H9 (cell line): Measurements from ENCODE around the gene ATP6V1G2. TPM values are rescaled to one million over a fixed set of nuclear protein-coding genes. Genes with fewer than 3 reads are reported as not detected.

ENCODE experiments used
- DNase-seq: peaks from one replicate; pipeline ENCODE4 v3.0.0-alpha.2; 2017
- H2AFZ ChIP-seq: one replicate; pipeline ENCODE4 v1.6.1; 2013; ENCODE audit warnings: mild to moderate bottlenecking, low read length, control low read depth, moderate library complexity
- H2AK5ac ChIP-seq: 2 replicates; pipeline ENCODE4 v1.6.1; 2013; ENCODE audit warnings: low read length, control low read depth, mixed read lengths; ENCODE audit not compliant: insufficient read length
- H2BK120ac ChIP-seq: one replicate; pipeline ENCODE4 v1.6.1; 2013; ENCODE audit warnings: low read depth, mild to moderate bottlenecking, low read length, control low read depth, inconsistent platforms; ENCODE audit not compliant: poor library complexity, severe bottlenecking
- H2BK12ac ChIP-seq: 2 replicates; pipeline ENCODE4 v1.6.1; 2013; ENCODE audit warnings: low read length, control low read depth, mixed read lengths, low read depth; ENCODE audit not compliant: insufficient read length
- H2BK15ac ChIP-seq: 2 replicates; pipeline ENCODE4 v1.6.1; 2013; ENCODE audit warnings: low read depth, low read length, control low read depth
- H2BK20ac ChIP-seq: one replicate; pipeline ENCODE4 v1.6.1; 2013; ENCODE audit warnings: low read depth, mild to moderate bottlenecking, low read length, control low read depth, inconsistent platforms; ENCODE audit not compliant: poor library complexity, severe bottlenecking
- H2BK5ac ChIP-seq: 2 replicates; pipeline ENCODE4 v1.6.1; 2013; ENCODE audit warnings: low read length, control low read depth, mixed read lengths; ENCODE audit not compliant: insufficient read length
- H3K14ac ChIP-seq: 2 replicates; pipeline ENCODE4 v1.6.1; 2013; ENCODE audit warnings: low read length, control low read depth; ENCODE audit not compliant: insufficient read depth
- H3K18ac ChIP-seq: 2 replicates; pipeline ENCODE4 v1.6.1; 2013; ENCODE audit warnings: low read depth, mild to moderate bottlenecking, mixed read lengths, low read length, control low read depth; ENCODE audit not compliant: insufficient read length
- H3K23ac ChIP-seq: 2 replicates; pipeline ENCODE4 v1.6.1; 2013; ENCODE audit warnings: low read length, control low read depth, mixed read lengths, low read depth; ENCODE audit not compliant: insufficient read length
- H3K23me2 ChIP-seq: 2 replicates; pipeline ENCODE4 v1.6.1; 2013; ENCODE audit warnings: low read depth, mild to moderate bottlenecking, mixed read lengths, low read length, control low read depth; ENCODE audit not compliant: insufficient read length, poor library complexity, severe bottlenecking
- H3K27ac ChIP-seq: 2 replicates; pipeline ENCODE4 v1.5.1; 2013; ENCODE audit warnings: low read length, control low read depth, mixed read lengths, low read depth; ENCODE audit not compliant: insufficient read length
- H3K27me3 ChIP-seq: 2 replicates; pipeline ENCODE4 v1.6.1; 2013; ENCODE audit warnings: low read length, control low read depth, inconsistent platforms; ENCODE audit not compliant: insufficient read depth
- H3K4ac ChIP-seq: 2 replicates; pipeline ENCODE4 v1.6.1; 2013; ENCODE audit warnings: low read depth, mild to moderate bottlenecking, control low read depth, inconsistent platforms, low read length, moderate library complexity
- H3K4me1 ChIP-seq: 2 replicates; pipeline ENCODE4 v1.6.1; 2013; ENCODE audit warnings: low read length, control low read depth, inconsistent platforms; ENCODE audit not compliant: insufficient read depth
- H3K4me2 ChIP-seq: 2 replicates; pipeline ENCODE4 v1.6.1; 2013; ENCODE audit warnings: low read length, control low read depth, mixed read lengths; ENCODE audit not compliant: insufficient read length, insufficient read depth
- H3K56ac ChIP-seq: 2 replicates; pipeline ENCODE4 v1.6.1; 2013; ENCODE audit warnings: low read depth, mild to moderate bottlenecking, mixed read lengths, low read length, control low read depth; ENCODE audit not compliant: insufficient read length
- H3K79me1 ChIP-seq: 2 replicates; pipeline ENCODE4 v1.6.1; 2013; ENCODE audit warnings: low read depth, mild to moderate bottlenecking, moderate library complexity, low read length, control low read depth, inconsistent platforms; ENCODE audit not compliant: insufficient read depth, poor library complexity, severe bottlenecking
- H3K79me2 ChIP-seq: 2 replicates; pipeline ENCODE4 v1.6.1; 2013; ENCODE audit warnings: low read length, control low read depth, inconsistent platforms; ENCODE audit not compliant: insufficient read depth
- H3K9ac ChIP-seq: 2 replicates; pipeline ENCODE4 v1.6.1; 2013; ENCODE audit warnings: low read length, control low read depth, mixed read lengths; ENCODE audit not compliant: insufficient read length; ENCODE audit errors: extremely low read depth
- H3K9me3 ChIP-seq: one replicate; pipeline ENCODE4 v1.6.1; 2013; ENCODE audit warnings: low read depth, low read length, inconsistent platforms; ENCODE audit not compliant: control insufficient read depth
- H3T11ph ChIP-seq: one replicate; pipeline ENCODE4 v1.6.1; 2013; ENCODE audit warnings: mild to moderate bottlenecking, low read length, control low read depth, inconsistent platforms
- H4K20me1 ChIP-seq: one replicate; pipeline ENCODE4 v1.6.1; 2013; ENCODE audit not compliant: control insufficient read depth, insufficient read length, insufficient read depth
- H4K5ac ChIP-seq: 2 replicates; pipeline ENCODE4 v1.6.1; 2013; ENCODE audit warnings: low read depth, mild to moderate bottlenecking, mixed read lengths, low read length, control low read depth; ENCODE audit not compliant: insufficient read length
- H4K8ac ChIP-seq: replicated peaks from 2 replicates; pipeline ENCODE4 v1.6.1; 2013; ENCODE audit warnings: low read length, control low read depth, mixed read lengths, low read depth; ENCODE audit not compliant: insufficient read length
- H4K91ac ChIP-seq: 2 replicates; pipeline ENCODE4 v1.6.1; 2013; ENCODE audit warnings: low read depth, mild to moderate bottlenecking, moderate library complexity, mixed read lengths, low read length, control low read depth; ENCODE audit not compliant: insufficient read length
- H3K27ac Mint-ChIP-seq, 3 experiments: 2 replicates in 2 of 3; 3 replicates in 1 of 3; pipeline ENCODE4 v1.8.0; 2020 to 2021; ENCODE audit warnings: mixed read lengths in 3 of 3, mild to moderate bottlenecking in 1 of 3, moderate library complexity in 1 of 3
- H3K27me3 Mint-ChIP-seq: 2 replicates; pipeline ENCODE4 v1.8.0; 2021; ENCODE audit warnings: low read depth, mild to moderate bottlenecking, moderate library complexity, mixed read lengths
- H3K36me3 Mint-ChIP-seq, 3 experiments: 2 replicates in 2 of 3; 3 replicates in 1 of 3; pipeline ENCODE4 v1.8.0; 2020 to 2021; ENCODE audit warnings: low read depth in 3 of 3, mixed read lengths in 3 of 3; ENCODE audit not compliant: insufficient read depth in 1 of 3
- H3K4me1 Mint-ChIP-seq, 2 experiments: 2 replicates each; pipeline ENCODE4 v1.8.0; 2020; ENCODE audit warnings: mixed read lengths in 2 of 2
- H3K4me3 Mint-ChIP-seq, 2 experiments: 2 replicates in 1 of 2; 3 replicates in 1 of 2; pipeline ENCODE4 v1.8.0; 2020 to 2021; ENCODE audit warnings: mild to moderate bottlenecking in 2 of 2, mixed read lengths in 2 of 2, moderate library complexity in 1 of 2
- H3K9me3 Mint-ChIP-seq, 2 experiments: 2 replicates in 1 of 2; 3 replicates in 1 of 2; pipeline ENCODE4 v1.8.0; 2020; ENCODE audit warnings: mild to moderate bottlenecking in 2 of 2, mixed read lengths in 2 of 2, moderate library complexity in 1 of 2
- whole genome bisulfite sequencing: extraction: QIAGEN DNeasy Blood & Tissue Kit; methylation state at CpG from one replicate; pipeline ENCODE4 v1.1.7; 2013; ENCODE audit warnings: missing lambda C conversion rate, low lambda C conversion rate, mixed read lengths; ENCODE audit not compliant: insufficient read length; ENCODE audit errors: extremely low coverage; 5-methylcytosine and 5-hydroxymethylcytosine counted together
- total RNA-seq: library from RNA; stranded (reverse); gene quantifications from 2 replicates; pipeline ENCODE4 v1.2.1, GENCODE V29; 2021
- TF ChIP-seq, protein P1 (sequence below): fragments of 200-600 bp; sonication (generic); conservative IDR thresholded peaks from 3 replicates; pipeline ENCODE4 v1.8.0; 2021; ENCODE audit warnings: antibody characterized with exemption, mild to moderate bottlenecking

ATP6V1G2 gene
- total RNA-seq, 1 experiment from 2014 or later = 3.8 TPM

DNA sequence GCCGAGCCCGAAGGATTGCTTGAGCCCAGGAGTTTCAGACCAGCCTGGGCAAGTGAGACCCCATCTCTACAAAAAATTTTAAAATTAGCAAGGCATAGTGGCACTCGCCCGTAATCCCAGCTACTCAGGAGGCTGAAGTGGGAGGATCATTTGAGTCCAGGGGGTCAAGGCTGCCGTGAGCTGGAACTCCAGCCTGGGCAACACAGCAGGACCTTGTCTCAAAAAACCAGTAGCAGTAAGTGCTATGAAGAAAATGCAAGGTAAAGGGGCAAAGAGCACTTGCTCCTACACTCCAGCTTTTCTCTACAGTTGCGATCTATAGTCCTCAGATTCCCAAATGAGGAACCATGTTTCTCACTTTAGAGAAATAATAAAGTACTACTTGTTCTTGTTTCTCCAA is 2.8 kb downstream of the ATP6V1G2 start:
- Histone ChIP-seq H3K79me1 (peaks cover 7% of the 10 kb centered on the region), H3K23me2 (peaks cover 5% of the 10 kb centered on the region), H2BK12ac (no peak overlapping the region), H4K8ac (no peak overlapping the region), H2AFZ (no peak overlapping the region), H3T11ph (no peak overlapping the region), H3K4ac (no peak overlapping the region), H3K9me3 (no peaks in the 10 kb centered on the region), H3K9ac (no peak overlapping the region), H2BK15ac (no peak overlapping the region), H2AK5ac (no peak overlapping the region), H4K91ac (no peak overlapping the region), H3K27me3 (no peaks in the 10 kb centered on the region), H3K4me1 (peaks cover 2% of the 10 kb centered on the region; the same call in 1 of the 2 replicates), H3K4me2 (no peak overlapping the region), H3K56ac (no peak overlapping the region), H3K23ac (no peak overlapping the region), H3K79me2 (peaks cover 27% of the 10 kb centered on the region), H2BK20ac (no peak overlapping the region), H2BK120ac (no peak overlapping the region), H4K20me1 (no peaks in the 10 kb centered on the region), H3K14ac (no peak overlapping the region), H3K18ac (no peak overlapping the region), H3K27ac (no peak overlapping the region), H2BK5ac (no peak overlapping the region), H4K5ac (no peak overlapping the region)
- Mint-ChIP-seq H3K36me3 (peaks cover 29 to 35% (median 35%) of the 10 kb centered on the region in 3 experiments), H3K27ac (no peak overlapping the region), H3K9me3 (no peaks in the 10 kb centered on the region; a peak in 1 of 5 replicates), H3K4me1 (peaks cover 39 to 50% of the 10 kb centered on the region in 2 experiments), H3K27me3 (no peaks in the 10 kb centered on the region), H3K4me3 (peak overlapping the region in 1 of 2 experiments; percentile 99; a peak in 1 of 5 replicates)
- DNase-seq = no peak
- no CpG with 5 or more reads among the region's 6 CpGs for WGBS
- TF ChIP-seq, protein P1, sequence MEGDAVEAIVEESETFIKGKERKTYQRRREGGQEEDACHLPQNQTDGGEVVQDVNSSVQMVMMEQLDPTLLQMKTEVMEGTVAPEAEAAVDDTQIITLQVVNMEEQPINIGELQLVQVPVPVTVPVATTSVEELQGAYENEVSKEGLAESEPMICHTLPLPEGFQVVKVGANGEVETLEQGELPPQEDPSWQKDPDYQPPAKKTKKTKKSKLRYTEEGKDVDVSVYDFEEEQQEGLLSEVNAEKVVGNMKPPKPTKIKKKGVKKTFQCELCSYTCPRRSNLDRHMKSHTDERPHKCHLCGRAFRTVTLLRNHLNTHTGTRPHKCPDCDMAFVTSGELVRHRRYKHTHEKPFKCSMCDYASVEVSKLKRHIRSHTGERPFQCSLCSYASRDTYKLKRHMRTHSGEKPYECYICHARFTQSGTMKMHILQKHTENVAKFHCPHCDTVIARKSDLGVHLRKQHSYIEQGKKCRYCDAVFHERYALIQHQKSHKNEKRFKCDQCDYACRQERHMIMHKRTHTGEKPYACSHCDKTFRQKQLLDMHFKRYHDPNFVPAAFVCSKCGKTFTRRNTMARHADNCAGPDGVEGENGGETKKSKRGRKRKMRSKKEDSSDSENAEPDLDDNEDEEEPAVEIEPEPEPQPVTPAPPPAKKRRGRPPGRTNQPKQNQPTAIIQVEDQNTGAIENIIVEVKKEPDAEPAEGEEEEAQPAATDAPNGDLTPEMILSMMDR = no peak
